WTC11 (cell line): ENCODE data around the gene CREG2. TPM values are rescaled to one million over a fixed set of nuclear protein-coding genes. Genes with fewer than 3 reads are reported as not detected.

Source experiments
- ATAC-seq: fragments of 200-7000 bp; cut with Tn5 transposase; 2 replicates; pipeline ENCODE4 v1.10.0; 2021; ENCODE audit warnings: mild to moderate bottlenecking, moderate library complexity
- CTCF ChIA-PET: fragments of 300-600 bp; sonication (Branson Sonifier 250); formaldehyde crosslinking; loops from one replicate; lab custom pipeline; 2021; ENCODE audit warnings: antibody characterized with exemption; lab: Charles Lee
- POLR2A ChIA-PET: fragments of 350-600 bp; sonication (Branson Sonifier 250); formaldehyde crosslinking; loops from one replicate; lab custom pipeline; 2021; ENCODE audit warnings: antibody characterized with exemption; lab: Charles Lee
- DNase-seq: peaks from one replicate; pipeline ENCODE4 v3.0.0; 2021; ENCODE audit warnings: low spot score
- H3K27ac Mint-ChIP-seq: 2 replicates; pipeline ENCODE4 v1.8.0; 2021; ENCODE audit warnings: mixed read lengths
- H3K27me3 Mint-ChIP-seq: 2 replicates; pipeline ENCODE4 v1.8.0; 2021; ENCODE audit warnings: low read depth, mild to moderate bottlenecking, moderate library complexity, mixed read lengths
- H3K36me3 Mint-ChIP-seq: 2 replicates; pipeline ENCODE4 v1.8.0; 2021; ENCODE audit warnings: mixed read lengths
- H3K4me1 Mint-ChIP-seq: 2 replicates; pipeline ENCODE4 v1.8.0; 2022; ENCODE audit warnings: mixed read lengths
- H3K4me3 Mint-ChIP-seq: 2 replicates; pipeline ENCODE4 v1.8.0; 2021; ENCODE audit warnings: mild to moderate bottlenecking, moderate library complexity, mixed read lengths
- H3K9me3 Mint-ChIP-seq: 2 replicates; pipeline ENCODE4 v1.8.0; 2021; ENCODE audit warnings: mixed read lengths
- ARID4B ChIP-seq: sonication (generic); formaldehyde crosslinking; IDR thresholded peaks from 2 replicates; pipeline ENCODE4 v1.8.0; 2023; ENCODE audit warnings: missing genetic modification reagents, mild to moderate bottlenecking, borderline replicate concordance
- ATF6 ChIP-seq: sonication (generic); formaldehyde crosslinking; IDR thresholded peaks from 2 replicates; pipeline ENCODE4 v1.8.1; 2023; ENCODE audit warnings: mild to moderate bottlenecking, missing genetic modification reagents
- CREM ChIP-seq: sonication (generic); formaldehyde crosslinking; IDR thresholded peaks from 2 replicates; pipeline ENCODE4 v1.8.1; 2022; ENCODE audit warnings: mild to moderate bottlenecking, missing genetic modification reagents, moderate library complexity
- E2F4 ChIP-seq: sonication (generic); formaldehyde crosslinking; IDR thresholded peaks from 2 replicates; pipeline ENCODE4 v1.8.1; 2022; ENCODE audit warnings: low read depth, mild to moderate bottlenecking, moderate library complexity, missing genetic modification reagents, borderline replicate concordance
- E2F5 ChIP-seq: sonication (generic); formaldehyde crosslinking; IDR thresholded peaks from 2 replicates; pipeline ENCODE4 v1.8.1; 2022; ENCODE audit warnings: mild to moderate bottlenecking, moderate library complexity, missing genetic modification reagents
- ERG ChIP-seq: fragments of 250-450 bp; sonication (Bioruptor Pico); IDR thresholded peaks from 2 replicates; pipeline ENCODE4 v1.8.0; 2021; ENCODE audit warnings: mild to moderate bottlenecking
- GRHL2 ChIP-seq: fragments of 250-450 bp; sonication (Bioruptor Pico); IDR thresholded peaks from 2 replicates; pipeline ENCODE4 v1.8.0; 2022; ENCODE audit warnings: mild to moderate bottlenecking, moderate library complexity; ENCODE audit not compliant: insufficient replicate concordance, severe bottlenecking
- HMGA2 ChIP-seq: fragments of 250-450 bp; sonication (Bioruptor Pico); IDR thresholded peaks from 2 replicates; pipeline ENCODE4 v1.4.0; 2021; ENCODE audit warnings: mild to moderate bottlenecking, moderate library complexity
- KAT7 ChIP-seq: sonication (generic); formaldehyde crosslinking; IDR thresholded peaks from 2 replicates; pipeline ENCODE4 v1.8.1; 2023; ENCODE audit warnings: missing genetic modification reagents, mild to moderate bottlenecking, borderline replicate concordance
- MLX ChIP-seq: sonication (generic); formaldehyde crosslinking; IDR thresholded peaks from 2 replicates; pipeline ENCODE4 v1.8.1; 2023; ENCODE audit warnings: mild to moderate bottlenecking, missing genetic modification reagents, moderate library complexity
- NFE2L1 ChIP-seq: sonication (generic); formaldehyde crosslinking; IDR thresholded peaks from 2 replicates; pipeline ENCODE4 v1.8.1; 2023; ENCODE audit warnings: missing genetic modification reagents
- OVOL2 ChIP-seq: fragments of 250-450 bp; sonication (Bioruptor Pico); IDR thresholded peaks from 2 replicates; pipeline ENCODE4 v1.9.0; 2021; ENCODE audit warnings: mild to moderate bottlenecking, borderline replicate concordance
- PRDM15 ChIP-seq: sonication (generic); formaldehyde crosslinking; IDR thresholded peaks from 2 replicates; pipeline ENCODE4 v1.8.0; 2022; ENCODE audit warnings: missing genetic modification reagents
- RELA ChIP-seq: sonication (generic); formaldehyde crosslinking; IDR thresholded peaks from 2 replicates; pipeline ENCODE4 v1.8.1; 2022; ENCODE audit warnings: missing genetic modification reagents, mild to moderate bottlenecking, borderline replicate concordance
- RORB ChIP-seq: fragments of 250-450 bp; sonication (Bioruptor Pico); IDR thresholded peaks from 2 replicates; pipeline ENCODE4 v1.9.0; 2021; ENCODE audit warnings: mild to moderate bottlenecking
- SMAD3 ChIP-seq: sonication (generic); formaldehyde crosslinking; IDR thresholded peaks from 2 replicates; pipeline ENCODE4 v1.8.0; 2022; ENCODE audit warnings: missing genetic modification reagents, mild to moderate bottlenecking, borderline replicate concordance
- SP1 ChIP-seq: sonication (generic); formaldehyde crosslinking; conservative IDR thresholded peaks from 2 replicates; pipeline ENCODE4 v1.8.1; 2022; ENCODE audit warnings: missing genetic modification reagents
- ZNF138 ChIP-seq: sonication (generic); formaldehyde crosslinking; conservative IDR thresholded peaks from 2 replicates; pipeline ENCODE4 v1.8.1; 2022; ENCODE audit warnings: mild to moderate bottlenecking, moderate library complexity, missing genetic modification reagents
- ZNF416 ChIP-seq: fragments of 250-450 bp; sonication (Bioruptor Pico); IDR thresholded peaks from 2 replicates; pipeline ENCODE4 v1.9.0; 2021; ENCODE audit warnings: mild to moderate bottlenecking, inconsistent platforms
- ZNF423 ChIP-seq: fragments of 250-450 bp; sonication (Bioruptor Pico); IDR thresholded peaks from 2 replicates; pipeline ENCODE4 v2.1.2; 2022; ENCODE audit warnings: mild to moderate bottlenecking, moderate library complexity
- total RNA-seq: library from RNA; stranded (reverse); gene quantifications from 3 replicates; pipeline ENCODE4 v1.2.3, GENCODE V29; 2021

Gene CREG2
- total RNA-seq, 1 experiment from 2014 or later: 1.6 TPM

- TF ChIP-seq GRHL2 (CRISPR knock-in tag): no peak
- TF ChIP-seq CREM (CRISPR knock-in tag): no peak
- TF ChIP-seq OVOL2 (CRISPR knock-in tag): no peak
- TF ChIP-seq E2F5 (CRISPR knock-in tag): no peak
Measured at GRCh38 chr2:101296371-101296770, 90.9 kb downstream of the CREG2 start (continued).

- Mint-ChIP-seq H3K4me3 (no peak overlapping the region), H3K36me3 (peaks cover 22% of the 10 kb centered on the region), H3K27ac (no peak overlapping the region), H3K9me3 (no peaks in the 10 kb centered on the region), H3K4me1 (peaks cover 12% of the 10 kb centered on the region), H3K27me3 (no peaks in the 10 kb centered on the region)
- ChIA-PET POLR2A (no interaction called here), CTCF (no interaction called here)
- no peak for ATAC-seq
- TF ChIP-seq NFE2L1 (CRISPR knock-in tag) (no peak), PRDM15 (CRISPR knock-in tag) (no peak), SP1 (no peak), SMAD3 (CRISPR knock-in tag) (no peak), ZNF416 (CRISPR knock-in tag) (no peak), ATF6 (CRISPR knock-in tag) (no peak), ZNF138 (no peak), ARID4B (CRISPR knock-in tag) (no peak), ZNF423 (CRISPR knock-in tag) (no peak), MLX (CRISPR knock-in tag) (no peak), E2F4 (CRISPR knock-in tag) (no peak), ERG (CRISPR knock-in tag) (no peak), HMGA2 (CRISPR knock-in tag) (no peak), RELA (no peak), RORB (CRISPR knock-in tag) (no peak), KAT7 (CRISPR knock-in tag) (no peak)
- no peak for DNase-seq
Measured at GRCh38 chr2:101295895-101296294, 91.4 kb downstream of the CREG2 start.
